Left ventricle myocardium inferior (tissue), 1 donor: ENCODE measurements around the gene NFIB. TPM values are rescaled to one million over a fixed set of nuclear protein-coding genes. Genes with fewer than 3 reads are reported as not detected.

Experiments
- DNase-seq: peaks from one replicate; pipeline ENCODE4 v3.0.0-alpha.2; 2020
- H3K27ac ChIP-seq: fragments of 200-600 bp; replicated peaks from 2 replicates; pipeline ENCODE4 v1.8.0; 2021
- H3K27me3 ChIP-seq: fragments of 200-600 bp; 2 replicates; pipeline ENCODE4 v1.8.0; 2021; ENCODE audit warnings: low read depth
- H3K36me3 ChIP-seq: fragments of 200-600 bp; 2 replicates; pipeline ENCODE4 v1.8.0; 2021
- H3K4me1 ChIP-seq: fragments of 200-600 bp; 2 replicates; pipeline ENCODE4 v1.8.0; 2021
- H3K4me3 ChIP-seq: fragments of 200-600 bp; 2 replicates; pipeline ENCODE4 v1.8.0; 2021; ENCODE audit warnings: mild to moderate bottlenecking, moderate library complexity
- H3K9me3 ChIP-seq: fragments of 200-600 bp; replicated peaks from 2 replicates; pipeline ENCODE4 v1.8.0; 2021
- CTCF ChIP-seq: fragments of 200-600 bp; IDR thresholded peaks from 2 replicates; pipeline ENCODE4 v1.8.0; 2021; ENCODE audit warnings: antibody characterized with exemption, mild to moderate bottlenecking, borderline replicate concordance
- intact Hi-C: fragments of 100-400 bp; cut with micrococcal nuclease; formaldehyde crosslinking; loops from one replicate; pipeline ENCODE4 v1.11.0; 2022
- total RNA-seq: library from RNA; stranded (reverse); fragmentation: NEBNext Ultra II Directional; extraction: Animal tissue kit (Norgen Biotek cat#: 25700); gene quantifications from one replicate; pipeline ENCODE4 v1.2.1, GENCODE V29; 2021
- donor health status: DM: no; HTN: yes; CAD: no; lungs with severe emphysema.

Gene NFIB
- total RNA-seq, 1 donor from 2014 or later, result 110 TPM

GRCh38 chr9:14236591-14236990, 77.3 kb downstream of the NFIB start:
- no peaks in the 10 kb centered on the region for H3K27me3 ChIP-seq
- TF ChIP-seq CTCF, result no peak
- H3K36me3 ChIP-seq, result peaks cover 5% of the 10 kb centered on the region
- DNase-seq, result no peak
- intact Hi-C loops, result no loop called here
- H3K27ac ChIP-seq, result peak overlapping the region; percentile 83
- H3K4me3 ChIP-seq, result peak overlapping the region; percentile 26
- no peaks in the 10 kb centered on the region for H3K9me3 ChIP-seq
- peaks cover 94% of the 10 kb centered on the region for H3K4me1 ChIP-seq

- Histone ChIP-seq H3K36me3 (peaks cover 5% of the 10 kb centered on the region), H3K27ac (peak overlapping the region; percentile 2), H3K27me3 (no peaks in the 10 kb centered on the region), H3K4me1 (peaks cover 86% of the 10 kb centered on the region), H3K9me3 (no peaks in the 10 kb centered on the region), H3K4me3 (no peak overlapping the region)
- TF ChIP-seq CTCF, result no peak
- intact Hi-C loops, result no loop called here
- DNase-seq, result no peak
These were observed 81.8 kb downstream of the NFIB start for GRCh38 chr9:14232111-14232510.

- no peaks in the 10 kb centered on the region for H3K9me3 ChIP-seq
- H3K27me3 ChIP-seq, result no peaks in the 10 kb centered on the region
- H3K27ac ChIP-seq, result peak overlapping the region; percentile 2
- intact Hi-C loops, result no loop called here
- peaks cover 5% of the 10 kb centered on the region for H3K36me3 ChIP-seq
- DNase-seq, result no peak
- H3K4me3 ChIP-seq, result no peak overlapping the region
- peaks cover 85% of the 10 kb centered on the region for H3K4me1 ChIP-seq
- no peak for TF ChIP-seq CTCF
These were observed 82.5 kb downstream of the NFIB start for GRCh38 chr9:14231196-14231990.

GRCh38 chr9:14228602-14229001, 85.3 kb downstream of the NFIB start:
- TF ChIP-seq CTCF, result no peak
- Histone ChIP-seq H3K9me3 (no peaks in the 10 kb centered on the region), H3K4me3 (no peak overlapping the region), H3K36me3 (peaks cover 5% of the 10 kb centered on the region), H3K27me3 (no peaks in the 10 kb centered on the region), H3K4me1 (peaks cover 74% of the 10 kb centered on the region), H3K27ac (no peak overlapping the region)
- intact Hi-C loops, result no loop called here
- DNase-seq, result no peak

GRCh38 chr9:14226855-14227532, 86.9 kb downstream of the NFIB start:
- Histone ChIP-seq H3K9me3 (no peaks in the 10 kb centered on the region), H3K36me3 (peaks cover 1% of the 10 kb centered on the region), H3K27me3 (no peaks in the 10 kb centered on the region), H3K27ac (peak overlapping the region; percentile 15), H3K4me3 (no peak overlapping the region), H3K4me1 (peaks cover 74% of the 10 kb centered on the region)
- no peak for TF ChIP-seq CTCF
- intact Hi-C loops, result no loop called here
- no peak for DNase-seq
